ENCODE measurements around the gene ZFP36L2.

ZFP36L2 gene

DNA sequence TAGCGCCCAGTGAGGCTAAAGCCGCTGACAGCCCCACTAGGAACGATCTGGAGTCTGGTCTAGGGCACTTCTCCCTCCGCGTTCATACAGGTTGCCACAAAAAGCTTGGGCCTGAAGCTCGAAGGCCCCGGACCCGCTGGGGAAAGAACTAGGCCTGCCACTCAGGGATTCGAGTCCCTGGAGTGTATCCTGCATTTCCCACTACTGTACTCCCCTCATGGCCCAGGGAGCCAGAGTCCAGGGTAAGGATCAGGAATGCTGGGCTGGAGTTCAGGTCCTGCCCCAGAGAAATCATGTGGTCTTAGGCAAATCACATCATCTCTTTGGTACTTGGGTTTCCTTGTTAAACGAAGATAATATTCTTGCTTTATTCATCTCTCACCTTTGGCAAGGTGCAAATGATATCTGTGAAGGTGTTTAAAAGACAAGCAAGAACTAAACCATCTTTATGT, 1.4 kb upstream of the ZFP36L2 start:
- no peaks in the 10 kb centered on the region for H3K27me3 ChIP-seq (ENCODE audit: control insufficient read depth, insufficient read depth, low read length)
- H3K36me3 ChIP-seq (ENCODE audit: control insufficient read depth, insufficient read depth, low read length) = peaks cover 17% of the 10 kb centered on the region
- H3K9ac ChIP-seq (ENCODE audit: low read depth, low read length) = peak overlapping the region; percentile 60
- peaks cover 14% of the 10 kb centered on the region for H3K4me1 ChIP-seq (ENCODE audit: control insufficient read depth, insufficient read depth, low read length)
- peak overlapping the region; percentile 87 for H3K4me3 ChIP-seq (ENCODE audit: low read depth, low read length)
- no peaks in the 10 kb centered on the region for H3K9me3 ChIP-seq (ENCODE audit: control insufficient read depth, insufficient read depth, low read length)

GRCh38 chr2:43226955-43227829, 786 bp upstream of the ZFP36L2 start:
- H3K9me3 ChIP-seq (ENCODE audit: control insufficient read depth, insufficient read depth, low read length) = no peaks in the 10 kb centered on the region
- peak overlapping the region; percentile 87 for H3K4me3 ChIP-seq (ENCODE audit: low read depth, low read length)
- H3K36me3 ChIP-seq (ENCODE audit: control insufficient read depth, insufficient read depth, low read length) = peaks cover 17% of the 10 kb centered on the region
- peaks cover 15% of the 10 kb centered on the region for H3K4me1 ChIP-seq (ENCODE audit: control insufficient read depth, insufficient read depth, low read length)
- no peaks in the 10 kb centered on the region for H3K27me3 ChIP-seq (ENCODE audit: control insufficient read depth, insufficient read depth, low read length)
- peak overlapping the region; percentile 84 for H3K9ac ChIP-seq (ENCODE audit: low read depth, low read length)

DNA sequence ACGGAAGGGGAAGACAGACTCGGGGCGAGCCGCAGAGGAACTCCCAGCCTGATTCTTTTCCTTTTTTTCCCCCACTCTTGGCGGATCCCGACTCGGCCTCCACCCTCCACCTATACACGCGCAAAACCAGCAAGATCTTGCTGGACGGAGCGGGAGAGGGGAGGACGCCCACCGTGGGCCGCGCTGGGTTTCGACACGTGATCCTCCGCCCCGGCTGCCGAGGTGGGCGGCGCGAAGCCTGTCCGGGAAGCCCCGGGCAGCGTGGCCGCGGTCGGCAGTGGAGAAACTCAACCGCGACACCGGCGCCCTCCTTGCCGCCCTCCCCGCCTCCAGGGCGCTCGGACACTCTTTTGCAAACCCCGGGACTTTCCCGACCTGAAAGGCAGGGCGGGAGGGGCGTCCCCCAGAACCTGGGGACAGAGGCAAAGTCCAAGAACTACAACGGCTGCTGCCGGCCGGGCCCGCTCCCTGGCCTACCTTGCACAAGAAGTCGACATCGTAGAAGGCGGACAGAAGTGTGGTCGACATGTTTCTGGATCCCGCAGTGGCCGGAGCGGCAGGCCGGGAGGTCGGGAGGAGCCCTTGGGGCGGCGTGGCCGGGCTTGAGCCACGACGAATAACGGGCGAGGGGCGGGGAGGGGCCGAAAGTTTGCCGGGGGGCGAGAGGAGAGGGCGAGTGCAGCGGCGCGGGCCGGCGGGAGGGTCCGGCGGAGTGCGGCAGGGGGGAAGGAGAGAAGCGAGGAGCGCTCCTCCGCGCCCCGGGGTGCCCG, 433 bp downstream of the ZFP36L2 start:
- peak overlapping the region; percentile 95 for H3K9ac ChIP-seq (ENCODE audit: low read depth, low read length)
- no peaks in the 10 kb centered on the region for H3K27me3 ChIP-seq (ENCODE audit: control insufficient read depth, insufficient read depth, low read length)
- peak overlapping the region; percentile 87 for H3K4me3 ChIP-seq (ENCODE audit: low read depth, low read length)
- H3K36me3 ChIP-seq (ENCODE audit: control insufficient read depth, insufficient read depth, low read length) = peaks cover 17% of the 10 kb centered on the region
- H3K4me1 ChIP-seq (ENCODE audit: control insufficient read depth, insufficient read depth, low read length) = peaks cover 23% of the 10 kb centered on the region
- no peaks in the 10 kb centered on the region for H3K9me3 ChIP-seq (ENCODE audit: control insufficient read depth, insufficient read depth, low read length)

DNA sequence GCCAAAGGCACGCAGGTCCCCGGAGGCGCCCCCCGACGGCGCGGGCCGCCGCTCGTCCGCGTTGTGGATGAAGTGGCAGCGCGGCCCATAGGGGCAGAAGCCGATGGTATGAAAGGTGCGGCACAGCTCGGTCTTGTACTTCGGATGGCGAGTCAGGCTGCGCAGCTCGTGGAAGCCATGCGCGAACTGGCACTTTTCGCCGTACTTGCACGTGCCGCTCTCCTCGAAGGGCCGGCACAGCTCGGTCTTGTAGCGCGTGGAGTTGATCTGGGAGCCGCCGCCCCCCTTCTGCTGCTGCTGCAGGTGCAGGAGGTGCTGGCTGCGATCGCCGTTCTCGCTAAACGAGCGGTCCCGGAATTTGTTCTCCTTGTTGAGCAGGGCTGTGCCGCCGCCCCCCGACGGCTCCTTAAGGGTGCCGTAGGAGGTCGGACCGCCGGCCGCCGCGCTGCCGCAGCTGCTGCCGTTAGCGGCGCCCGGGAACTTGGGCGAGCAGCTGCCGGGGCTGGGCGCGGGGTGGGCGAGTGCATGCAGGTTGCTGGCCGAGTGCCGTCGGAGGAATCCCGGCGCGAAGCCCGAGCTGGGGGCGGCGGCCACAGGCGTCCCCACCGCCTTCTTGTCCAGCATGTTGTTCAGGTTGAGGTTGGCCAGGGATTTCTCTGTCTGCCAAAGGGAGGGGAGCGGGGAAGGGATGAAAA, 1.2 kb downstream of the ZFP36L2 start:
- Histone ChIP-seq H3K4me3 (ENCODE audit: low read depth, low read length) (peak overlapping the region; percentile 87), H3K9me3 (ENCODE audit: control insufficient read depth, insufficient read depth, low read length) (no peaks in the 10 kb centered on the region), H3K9ac (ENCODE audit: low read depth, low read length) (peak overlapping the region; percentile 95), H3K4me1 (ENCODE audit: control insufficient read depth, insufficient read depth, low read length) (peaks cover 22% of the 10 kb centered on the region), H3K27me3 (ENCODE audit: control insufficient read depth, insufficient read depth, low read length) (no peaks in the 10 kb centered on the region), H3K36me3 (ENCODE audit: control insufficient read depth, insufficient read depth, low read length) (peaks cover 17% of the 10 kb centered on the region)

- Histone ChIP-seq H3K9ac (ENCODE audit: low read depth, low read length) (peak overlapping the region; percentile 95), H3K9me3 (ENCODE audit: control insufficient read depth, insufficient read depth, low read length) (no peaks in the 10 kb centered on the region), H3K4me3 (ENCODE audit: low read depth, low read length) (peak overlapping the region; percentile 87), H3K27me3 (ENCODE audit: control insufficient read depth, insufficient read depth, low read length) (no peaks in the 10 kb centered on the region), H3K36me3 (ENCODE audit: control insufficient read depth, insufficient read depth, low read length) (peaks cover 17% of the 10 kb centered on the region), H3K4me1 (ENCODE audit: control insufficient read depth, insufficient read depth, low read length) (peaks cover 20% of the 10 kb centered on the region)
Measured at GRCh38 chr2:43224571-43225092, 1.8 kb downstream of the ZFP36L2 start.

- Histone ChIP-seq H3K36me3 (ENCODE audit: control insufficient read depth, insufficient read depth, low read length) (peaks cover 17% of the 10 kb centered on the region), H3K4me3 (ENCODE audit: low read depth, low read length) (peak overlapping the region; percentile 87), H3K4me1 (ENCODE audit: control insufficient read depth, insufficient read depth, low read length) (peaks cover 23% of the 10 kb centered on the region), H3K9ac (ENCODE audit: low read depth, low read length) (peak overlapping the region; percentile 14), H3K27me3 (ENCODE audit: control insufficient read depth, insufficient read depth, low read length) (no peaks in the 10 kb centered on the region), H3K9me3 (ENCODE audit: control insufficient read depth, insufficient read depth, low read length) (no peaks in the 10 kb centered on the region)
Measured at GRCh38 chr2:43224131-43224570, 2.3 kb downstream of the ZFP36L2 start.

GRCh38 chr2:43223521-43224001, 2.8 kb downstream of the ZFP36L2 start:
- H3K4me1 ChIP-seq (ENCODE audit: control insufficient read depth, insufficient read depth, low read length) = peaks cover 28% of the 10 kb centered on the region
- H3K9ac ChIP-seq (ENCODE audit: low read depth, low read length) = peak overlapping the region; percentile 14
- H3K4me3 ChIP-seq (ENCODE audit: low read depth, low read length) = peak overlapping the region; percentile 87
- peaks cover 17% of the 10 kb centered on the region for H3K36me3 ChIP-seq (ENCODE audit: control insufficient read depth, insufficient read depth, low read length)
- no peaks in the 10 kb centered on the region for H3K27me3 ChIP-seq (ENCODE audit: control insufficient read depth, insufficient read depth, low read length)
- H3K9me3 ChIP-seq (ENCODE audit: control insufficient read depth, insufficient read depth, low read length) = no peaks in the 10 kb centered on the region

DNA sequence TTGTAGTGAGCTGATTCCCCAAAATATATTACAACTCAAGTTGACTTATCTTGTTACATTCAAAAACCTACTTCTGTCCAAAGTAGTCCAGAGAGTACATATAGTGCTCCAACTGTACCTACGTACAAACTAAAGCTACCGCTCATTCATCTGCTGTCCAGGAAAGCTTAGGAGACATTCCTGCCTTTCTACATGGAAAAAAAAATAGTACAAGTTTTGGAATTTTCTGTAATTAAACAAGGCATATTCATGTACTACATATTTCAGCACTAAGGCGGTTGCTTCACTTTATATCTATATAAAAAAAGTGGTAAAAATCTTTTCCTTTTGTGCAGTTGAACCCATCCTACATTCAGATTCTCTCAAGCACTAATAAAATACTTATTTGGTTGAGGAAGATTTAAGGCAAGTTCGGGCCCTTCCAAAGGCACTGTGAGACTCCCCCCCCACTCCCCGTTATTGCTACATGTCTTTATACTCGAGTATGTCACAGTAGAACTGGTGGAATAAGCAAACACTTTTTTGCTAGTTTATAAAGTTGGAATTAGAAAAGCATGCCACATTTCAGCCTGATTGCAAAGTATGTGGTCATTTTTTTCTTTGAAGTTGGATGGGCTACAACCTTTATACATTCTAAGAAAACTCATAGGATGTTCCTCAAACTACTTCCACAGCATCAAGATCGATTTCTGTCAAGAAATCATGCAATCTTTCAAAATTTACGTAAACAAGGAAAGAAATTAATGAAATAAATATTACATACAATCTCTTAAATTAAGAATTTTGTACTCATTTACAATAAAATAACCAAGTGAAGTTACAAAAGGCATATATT, 3.7 kb downstream of the ZFP36L2 start:
- Histone ChIP-seq H3K9me3 (ENCODE audit: control insufficient read depth, insufficient read depth, low read length) (no peaks in the 10 kb centered on the region), H3K27me3 (ENCODE audit: control insufficient read depth, insufficient read depth, low read length) (no peaks in the 10 kb centered on the region), H3K4me3 (ENCODE audit: low read depth, low read length) (peak overlapping the region; percentile 87), H3K36me3 (ENCODE audit: control insufficient read depth, insufficient read depth, low read length) (peaks cover 17% of the 10 kb centered on the region), H3K4me1 (ENCODE audit: control insufficient read depth, insufficient read depth, low read length) (peaks cover 21% of the 10 kb centered on the region), H3K9ac (ENCODE audit: low read depth, low read length) (peak overlapping the region; percentile 14)

DNA sequence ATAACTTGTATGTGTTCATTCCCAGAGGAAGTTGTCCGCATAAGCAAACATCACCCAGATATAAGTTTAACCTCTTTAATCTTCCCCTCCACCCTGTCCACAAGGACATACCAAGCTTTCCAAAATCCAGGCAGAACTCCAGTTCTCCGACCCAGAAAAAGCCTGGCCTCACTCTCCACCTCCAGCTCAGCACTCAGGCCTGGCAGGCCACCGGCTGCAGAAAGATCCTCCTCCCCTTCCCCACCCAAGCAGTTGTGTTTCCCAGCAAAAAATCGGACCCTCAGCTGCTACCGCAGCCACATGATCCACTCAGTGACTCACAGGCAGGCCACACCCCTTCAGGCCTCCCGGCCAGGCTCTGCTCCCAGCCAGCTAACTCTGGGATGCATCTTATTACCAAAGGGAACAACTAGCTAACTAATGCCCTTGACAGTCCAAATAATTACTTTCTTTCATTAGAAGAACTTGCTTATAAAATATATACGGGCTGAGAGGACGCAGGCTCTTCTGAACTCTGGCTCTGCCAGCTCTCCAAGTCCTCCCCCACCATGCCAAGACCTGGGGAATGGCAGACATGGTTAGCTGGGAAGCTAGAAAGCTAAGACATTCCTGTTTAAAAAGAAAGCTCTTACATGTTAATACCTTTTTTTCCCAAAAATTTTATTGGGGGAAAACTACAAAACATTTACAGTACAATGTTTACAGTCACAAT, 4.5 kb downstream of the ZFP36L2 start:
- no peaks in the 10 kb centered on the region for H3K27me3 ChIP-seq (ENCODE audit: control insufficient read depth, insufficient read depth, low read length)
- peaks cover 17% of the 10 kb centered on the region for H3K36me3 ChIP-seq (ENCODE audit: control insufficient read depth, insufficient read depth, low read length)
- H3K4me3 ChIP-seq (ENCODE audit: low read depth, low read length) = peak overlapping the region; percentile 87
- H3K9ac ChIP-seq (ENCODE audit: low read depth, low read length) = peak overlapping the region; percentile 41
- peaks cover 27% of the 10 kb centered on the region for H3K4me1 ChIP-seq (ENCODE audit: control insufficient read depth, insufficient read depth, low read length)
- H3K9me3 ChIP-seq (ENCODE audit: control insufficient read depth, insufficient read depth, low read length) = no peaks in the 10 kb centered on the region

GRCh38 chr2:43221124-43221762, 5.2 kb downstream of the ZFP36L2 start:
- H3K4me3 ChIP-seq (ENCODE audit: low read depth, low read length) = peak overlapping the region; percentile 87
- no peaks in the 10 kb centered on the region for H3K27me3 ChIP-seq (ENCODE audit: control insufficient read depth, insufficient read depth, low read length)
- peaks cover 17% of the 10 kb centered on the region for H3K36me3 ChIP-seq (ENCODE audit: control insufficient read depth, insufficient read depth, low read length)
- peak overlapping the region; percentile 41 for H3K9ac ChIP-seq (ENCODE audit: low read depth, low read length)
- H3K4me1 ChIP-seq (ENCODE audit: control insufficient read depth, insufficient read depth, low read length) = peaks cover 27% of the 10 kb centered on the region
- no peaks in the 10 kb centered on the region for H3K9me3 ChIP-seq (ENCODE audit: control insufficient read depth, insufficient read depth, low read length)
